DND-41 (cell line): ENCODE results near the gene NPY.

ENCODE experiments used
- CTCF ChIP-seq: IDR thresholded peaks from 2 replicates; pipeline ENCODE4 v1.5.1; 2012; ENCODE audit warnings: borderline replicate concordance, low read length, moderate library complexity, mild to moderate bottlenecking; ENCODE audit not compliant: poor library complexity, severe bottlenecking; ENCODE audit errors: extremely low read depth
- EZH2 ChIP-seq: IDR thresholded peaks from 3 replicates; pipeline ENCODE4 v1.6.1; 2012; ENCODE audit warnings: borderline replicate concordance, low read depth, mild to moderate bottlenecking, moderate library complexity, low read length, inconsistent platforms; ENCODE audit not compliant: severe bottlenecking

- no peak for TF ChIP-seq CTCF
- TF ChIP-seq EZH2 = no peak
Observed at GRCh38 chr7:24339575-24339974, 55.6 kb downstream of the NPY start.
